ENCODE results near the gene NSMCE1.

NSMCE1 gene, protein sequence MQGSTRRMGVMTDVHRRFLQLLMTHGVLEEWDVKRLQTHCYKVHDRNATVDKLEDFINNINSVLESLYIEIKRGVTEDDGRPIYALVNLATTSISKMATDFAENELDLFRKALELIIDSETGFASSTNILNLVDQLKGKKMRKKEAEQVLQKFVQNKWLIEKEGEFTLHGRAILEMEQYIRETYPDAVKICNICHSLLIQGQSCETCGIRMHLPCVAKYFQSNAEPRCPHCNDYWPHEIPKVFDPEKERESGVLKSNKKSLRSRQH

DNA sequence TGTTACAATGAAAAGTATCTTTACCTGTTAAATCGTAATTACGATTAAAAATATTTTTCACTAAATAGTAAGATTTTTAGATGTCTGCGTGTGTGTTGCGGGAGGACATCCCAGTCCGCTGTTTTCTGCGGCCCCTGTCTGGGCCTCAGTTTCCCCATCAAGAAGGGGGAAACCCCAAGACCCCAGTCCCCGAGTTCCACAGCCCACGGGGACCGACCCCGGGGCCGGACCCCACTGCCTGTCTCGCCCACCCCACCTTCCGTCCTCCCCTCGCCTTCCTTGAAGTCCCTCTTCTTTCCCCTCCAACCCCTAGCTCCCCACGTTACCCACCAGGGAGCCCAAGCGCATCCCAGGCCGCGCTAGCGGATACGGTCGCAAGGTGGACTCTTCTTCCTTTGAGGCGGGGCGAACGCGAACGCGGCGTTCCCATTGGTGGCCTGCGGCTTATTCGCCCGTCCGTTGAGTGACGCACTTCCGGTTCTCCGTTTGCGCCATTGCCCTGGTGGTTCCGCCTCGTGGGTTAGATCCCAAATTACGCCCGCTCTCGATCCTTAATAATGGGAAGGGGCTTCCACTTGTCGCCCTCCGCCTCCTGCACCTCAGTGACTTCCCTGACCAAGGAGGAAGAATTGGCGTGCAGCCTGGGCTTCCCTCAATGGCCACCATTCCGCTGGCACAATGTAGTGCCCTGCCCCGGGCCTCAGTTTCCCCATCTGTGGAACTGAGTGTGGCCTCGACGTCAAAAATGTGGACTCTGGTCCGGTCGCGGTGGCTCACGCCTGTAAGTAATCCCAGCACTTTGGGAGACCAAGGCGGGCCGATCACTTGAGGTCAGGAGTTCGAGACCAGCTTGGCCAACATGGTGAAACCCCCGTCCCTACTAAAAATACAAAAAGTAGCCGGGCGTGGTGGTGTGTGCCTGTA is at the start of gene NSMCE1:
TSS of gene NSMCE1 (minus strand) at position 397 of the 924 bp plus-strand sequence. CDS start 11,202 bp downstream, outside the sequence.
- DNase-seq: peak; percentile 97 to 98

DNA sequence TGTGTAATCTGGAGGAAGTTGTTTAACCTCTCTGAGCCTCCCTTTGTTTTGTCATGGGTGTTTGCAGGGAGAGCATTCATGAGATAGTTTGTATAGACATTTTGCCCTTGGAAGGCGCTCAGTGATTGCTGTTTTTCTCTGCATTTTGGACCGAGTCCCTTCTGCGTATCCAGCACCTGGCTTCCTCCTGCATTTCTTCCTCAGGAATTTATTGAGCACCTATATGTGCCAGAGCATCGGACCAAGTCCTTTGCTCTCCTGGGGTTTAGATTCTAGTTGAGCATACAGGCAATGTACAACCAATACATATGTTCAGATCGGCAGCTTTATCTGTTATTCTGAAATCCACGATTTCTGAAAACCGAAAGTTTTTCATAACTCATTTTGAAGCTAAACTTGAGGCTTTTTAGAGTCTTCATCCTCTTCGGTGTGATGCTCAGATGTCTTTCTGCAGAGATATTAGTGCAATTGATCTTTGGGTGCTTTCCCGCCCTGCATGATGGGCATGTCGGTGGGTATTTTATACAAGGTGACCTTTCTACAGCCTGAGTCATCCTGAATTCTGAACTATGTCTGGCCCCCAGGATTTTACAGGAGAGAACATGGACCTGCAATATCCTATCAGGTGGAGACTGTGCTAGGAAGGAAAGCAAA is 49.3 kb upstream of the NSMCE1 start:
- no peak for DNase-seq

DNA sequence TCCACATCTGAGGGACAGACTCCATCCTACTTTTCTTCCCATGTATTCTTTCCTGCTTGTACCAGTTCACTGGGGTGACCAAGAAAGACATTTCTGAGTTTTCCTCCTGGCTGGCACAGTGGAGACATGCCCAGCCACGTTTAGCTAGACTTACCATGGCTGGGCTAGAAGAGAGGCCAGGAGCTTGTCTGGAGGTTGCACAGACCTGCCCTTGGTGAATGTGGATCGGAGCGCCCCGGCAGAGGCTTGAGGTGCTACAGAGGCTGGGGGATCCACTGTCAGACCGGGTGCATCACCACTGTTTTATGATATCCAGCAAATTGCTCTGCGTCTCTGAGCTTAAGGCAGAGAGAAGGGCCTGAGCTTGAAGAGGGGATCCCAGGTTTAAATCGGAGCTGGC is 48.7 kb upstream of the NSMCE1 start:
- no peak for DNase-seq

DNA sequence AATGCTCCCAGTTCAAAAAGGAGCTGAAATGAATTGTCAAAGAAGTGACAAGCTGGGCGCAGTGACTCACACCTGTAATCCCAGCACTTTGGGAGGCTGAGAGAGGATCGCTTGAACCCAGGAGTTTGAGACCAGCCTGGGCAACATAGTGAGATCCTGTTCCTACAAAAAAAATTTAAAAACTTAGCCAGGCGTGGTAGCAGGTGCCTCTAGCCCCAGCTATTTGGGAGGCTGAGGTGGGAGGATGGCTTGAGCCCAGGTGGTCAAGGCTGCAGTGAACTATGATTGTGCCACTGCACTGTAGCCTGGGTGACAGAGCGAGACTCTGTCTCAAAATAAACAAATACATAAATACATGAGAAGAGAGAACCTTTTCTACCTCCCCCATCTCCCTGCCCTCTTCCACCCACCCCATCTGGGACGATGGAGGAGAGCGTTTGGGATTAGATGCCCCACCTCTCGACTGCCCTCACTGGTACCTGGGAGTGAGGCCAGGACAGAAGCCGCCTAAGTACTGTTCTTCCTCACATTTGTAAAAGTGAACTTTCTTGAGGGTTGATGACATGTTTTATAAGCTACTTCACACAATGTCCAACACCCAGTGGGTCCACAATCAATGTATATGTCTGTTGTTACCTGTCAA is 47.6 kb upstream of the NSMCE1 start:
- no peak for DNase-seq

DNA sequence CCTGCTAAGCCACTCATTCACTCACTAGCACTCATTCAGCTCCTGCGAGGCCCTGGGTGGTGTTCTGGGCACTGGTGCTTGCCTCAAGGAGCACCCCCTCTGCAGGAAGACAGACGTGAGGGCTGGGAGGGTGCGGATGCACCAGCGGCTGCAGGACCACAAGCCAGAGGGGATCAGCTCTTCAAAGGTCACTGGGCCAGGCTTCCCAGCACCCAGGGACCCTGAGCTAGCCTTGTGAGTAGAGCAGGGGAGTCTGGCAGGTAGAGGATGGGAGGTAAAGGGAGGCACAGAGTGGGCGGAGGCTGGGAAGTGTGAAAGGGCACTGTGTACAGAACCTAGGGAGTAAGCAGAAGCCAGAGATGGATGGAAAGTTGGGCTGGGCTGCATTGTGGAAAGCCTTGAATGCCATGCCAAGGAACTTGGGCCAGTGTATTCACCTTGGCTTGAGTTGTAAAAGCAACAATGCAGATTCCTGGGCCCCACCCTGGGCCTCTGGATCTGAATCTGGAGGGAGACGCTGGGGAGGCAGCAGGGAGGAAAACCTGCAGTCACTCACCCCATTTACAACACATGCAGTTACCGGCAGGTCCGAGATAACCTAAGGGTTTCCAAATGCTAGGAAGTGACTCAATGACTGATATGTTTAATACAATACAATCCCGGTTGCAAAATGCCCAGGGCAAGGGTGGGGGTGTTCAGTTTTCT is 46.9 kb upstream of the NSMCE1 start:
- no peak for DNase-seq

DNA sequence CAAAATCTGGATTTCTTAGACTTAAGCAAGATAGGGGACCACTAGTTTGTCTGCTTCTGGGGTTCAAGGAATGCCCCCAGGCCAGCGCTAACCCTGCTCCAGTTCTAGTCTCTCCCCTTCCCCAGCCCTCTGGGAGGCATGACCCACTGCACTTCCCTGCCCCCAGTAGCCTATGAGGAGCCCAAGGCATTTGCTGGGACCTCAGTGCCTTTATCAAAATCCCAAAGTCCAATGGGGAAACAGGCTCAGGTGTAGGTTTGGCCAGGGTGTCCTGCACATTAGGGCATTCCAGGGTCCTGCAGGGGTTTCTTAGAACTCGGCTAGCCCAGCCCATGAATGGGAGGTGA is 46.4 kb upstream of the NSMCE1 start:
- DNase-seq: no peak

DNA sequence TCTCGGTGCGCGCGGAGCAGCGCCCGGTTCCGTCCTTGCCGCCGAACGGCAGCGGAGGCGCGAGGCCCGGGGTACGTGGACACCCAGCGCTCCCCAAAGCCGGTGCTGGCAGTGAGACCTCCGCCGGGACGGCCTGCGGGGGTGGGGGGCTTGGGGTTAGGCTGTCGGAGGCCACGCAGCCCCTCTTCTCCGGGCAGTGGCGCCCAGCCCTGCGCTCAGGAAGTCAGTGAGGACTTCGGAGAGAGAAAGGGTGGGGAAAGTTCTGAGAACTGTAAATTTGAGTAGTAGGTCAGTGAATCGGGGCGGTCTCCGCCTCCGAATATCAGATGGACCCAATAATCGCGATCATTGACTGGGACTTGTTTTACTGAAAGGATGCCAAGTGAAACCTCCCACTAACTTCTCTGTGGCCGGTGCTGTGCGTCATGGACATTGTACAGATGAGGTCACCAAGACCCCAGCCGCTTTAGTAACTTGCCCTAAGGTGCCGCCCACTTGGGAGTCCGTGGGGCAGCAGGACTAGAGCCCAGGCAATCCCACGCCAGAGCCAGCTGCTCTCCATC is 45.7 kb upstream of the NSMCE1 start:
- no peak for DNase-seq

DNA sequence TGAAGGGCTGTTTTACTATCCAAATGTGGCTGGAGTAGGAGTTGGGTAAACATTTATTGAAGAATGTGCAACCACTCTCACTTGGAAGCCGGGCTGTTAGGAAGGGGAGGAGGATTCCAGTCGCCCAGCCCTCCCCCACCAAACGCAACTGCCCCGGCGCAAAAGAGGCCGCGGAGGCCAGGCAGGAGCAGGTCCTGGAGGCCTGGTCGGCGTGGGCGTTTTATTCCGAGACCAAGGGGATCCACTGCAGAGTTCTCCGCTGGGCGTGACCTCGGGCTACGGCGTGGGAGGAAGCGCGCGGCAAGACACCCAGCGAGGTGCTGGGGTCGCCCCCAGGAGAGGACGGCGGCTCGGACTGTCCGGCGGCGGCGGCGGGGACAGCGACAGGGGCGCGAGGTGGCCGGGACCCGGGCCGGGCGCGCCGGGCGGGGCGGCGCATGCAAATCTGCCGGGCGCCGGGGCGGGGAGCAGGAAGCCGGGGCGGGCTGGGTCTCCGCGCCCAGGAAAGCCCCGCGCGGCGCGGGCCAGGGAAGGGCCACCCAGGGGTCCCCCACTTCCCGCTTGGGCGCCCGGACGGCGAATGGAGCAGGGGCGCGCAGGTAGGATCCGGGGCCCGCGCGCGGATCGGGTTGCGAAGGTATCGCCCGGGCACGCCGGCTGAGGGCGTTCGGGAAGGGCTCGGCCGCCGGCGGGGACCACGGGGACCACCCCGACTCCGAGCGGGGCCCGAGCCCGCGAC is 45.0 kb upstream of the NSMCE1 start, which contains the start of gene IL4R:
TSS of gene IL4R (plus strand) at position 553 of the 739 bp plus-strand sequence. CDS start 26,230 bp downstream, outside the sequence.
- no peak for DNase-seq

DNA sequence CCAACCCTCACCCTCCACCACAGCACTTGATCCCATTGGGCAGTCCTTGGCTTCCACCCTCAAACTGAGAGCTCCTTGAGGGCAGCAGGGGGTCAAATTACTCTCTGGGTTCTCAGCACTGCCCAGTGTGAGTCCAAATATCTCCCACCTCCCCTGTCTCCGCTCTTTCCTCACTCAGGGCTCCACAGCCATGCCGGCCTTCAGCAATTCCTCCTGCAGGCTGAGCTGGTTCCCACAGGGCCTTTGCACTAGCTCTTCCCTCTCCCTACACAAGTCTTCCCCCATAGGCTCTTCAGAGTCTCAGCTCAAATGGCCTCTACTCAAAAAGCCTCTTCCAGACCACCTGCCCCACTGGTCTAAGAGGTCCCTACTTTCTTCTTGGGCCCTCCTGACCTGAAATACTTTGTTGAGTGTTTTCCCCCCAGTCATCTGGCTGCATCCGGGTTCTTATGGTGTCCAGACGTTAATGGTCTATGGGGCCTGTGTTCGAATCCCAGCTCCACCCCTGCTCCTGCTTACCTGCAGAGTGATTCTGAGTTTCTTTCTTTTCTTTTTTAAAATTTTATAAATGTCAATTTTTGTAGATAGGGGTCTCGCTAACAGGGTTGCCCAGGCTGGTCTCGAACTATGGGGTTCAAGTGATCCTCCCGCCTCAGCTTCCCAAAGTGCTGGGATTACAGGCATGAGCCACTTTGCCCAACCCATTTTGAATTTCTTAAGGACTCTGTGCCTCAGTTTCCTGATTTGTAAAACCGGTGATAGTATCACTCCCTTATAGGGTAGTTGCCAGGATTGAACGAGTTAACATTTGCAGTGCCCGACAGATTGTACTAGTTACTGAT is 44.2 kb upstream of the NSMCE1 start:
- no peak for DNase-seq

DNA sequence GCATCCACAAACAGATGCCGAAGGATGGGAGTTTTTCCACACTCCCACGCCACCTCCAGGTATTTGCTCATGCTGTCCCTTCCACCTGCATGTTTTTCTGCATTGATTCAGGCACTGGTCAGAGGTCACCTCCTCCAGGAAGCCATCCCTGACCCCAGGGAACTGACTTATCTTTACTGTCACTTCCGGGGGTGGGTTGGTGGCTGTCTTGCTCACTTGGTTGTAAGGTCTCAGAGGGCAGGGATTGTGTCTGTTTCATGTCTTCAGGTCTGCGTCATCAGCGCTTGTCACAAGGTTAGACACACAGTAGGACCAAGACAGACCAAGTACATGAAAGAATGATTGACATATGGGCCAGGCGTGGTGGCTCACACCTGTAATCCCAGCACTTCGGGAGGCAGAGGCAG is 43.3 kb upstream of the NSMCE1 start:
- DNase-seq: no peak

DNA sequence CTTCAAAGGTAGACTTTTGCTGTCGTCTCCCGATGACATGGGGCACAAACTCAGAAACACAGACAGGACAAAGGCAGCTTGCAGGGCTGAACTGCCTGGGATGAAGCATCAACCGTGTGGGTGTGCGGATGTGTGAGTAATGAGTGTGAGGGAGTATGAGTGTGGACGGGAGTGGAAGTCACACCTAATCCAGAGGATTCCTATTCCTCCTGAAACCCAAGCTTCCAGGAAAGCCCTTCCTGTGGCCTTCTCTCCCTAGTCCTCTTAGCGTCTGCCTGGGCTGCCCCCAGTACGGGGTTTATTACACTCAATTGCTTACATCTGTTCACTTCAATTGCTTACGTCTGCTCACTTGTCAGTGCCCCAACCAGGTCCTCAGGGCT is 42.9 kb upstream of the NSMCE1 start:
- no peak for DNase-seq

DNA sequence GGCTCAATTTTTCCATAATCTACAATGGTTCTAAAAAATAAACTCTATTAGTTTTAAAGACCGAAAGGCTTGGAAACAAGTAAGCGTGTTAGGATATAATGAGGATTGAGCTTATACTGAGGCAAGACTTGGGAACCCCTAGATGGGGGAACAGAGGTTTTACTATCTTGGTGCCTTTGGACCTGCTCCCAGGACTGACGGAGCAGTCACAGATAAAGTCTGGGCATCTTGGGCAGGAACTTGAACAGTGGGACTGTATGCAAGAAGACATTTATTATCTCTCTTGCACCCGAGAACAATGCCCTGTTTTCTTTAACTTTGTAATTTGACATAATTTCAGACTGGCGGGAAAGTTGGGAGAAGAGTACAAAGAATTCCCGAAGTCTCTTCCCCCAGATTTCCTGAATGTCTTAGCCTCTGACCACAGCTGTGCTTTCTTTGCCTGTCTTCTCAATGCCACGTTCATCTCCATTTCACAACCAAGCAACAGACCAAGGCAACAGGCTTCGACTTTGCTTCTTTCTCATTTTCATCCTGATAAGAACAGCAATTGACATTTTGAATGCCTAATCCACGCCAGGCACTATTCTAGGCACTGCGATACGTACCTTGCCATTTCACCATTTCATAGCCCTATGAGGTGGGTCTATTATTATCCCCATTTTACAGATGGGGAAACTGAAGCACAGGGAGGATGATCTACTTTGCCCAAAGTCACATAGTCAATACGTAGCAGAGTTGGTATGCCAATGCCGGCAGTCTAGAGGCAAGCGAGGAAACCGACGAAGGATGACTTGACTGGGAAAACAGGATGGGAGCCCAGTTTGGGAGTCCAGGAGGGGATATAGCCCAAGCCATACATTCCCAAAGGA is 42.2 kb upstream of the NSMCE1 start:
- no peak for DNase-seq

DNA sequence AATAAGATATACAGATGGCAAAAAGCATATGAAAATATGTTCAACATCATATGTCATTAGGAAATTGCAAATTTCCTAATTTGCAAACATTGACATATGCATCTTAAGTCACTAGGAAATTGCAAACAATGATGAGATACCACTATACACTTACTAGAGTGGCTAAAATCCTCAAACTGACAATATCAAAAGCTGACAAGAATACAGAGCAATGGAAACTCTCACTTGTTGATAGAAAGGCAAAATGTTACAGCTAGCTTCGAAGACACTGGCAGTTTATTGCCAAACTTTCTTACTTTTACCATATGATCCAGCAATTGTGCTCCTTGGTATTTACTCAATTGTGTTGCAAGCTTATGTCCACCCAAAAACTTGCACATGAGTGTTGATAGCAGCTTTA is 40.2 kb upstream of the NSMCE1 start:
- DNase-seq: no peak

DNA sequence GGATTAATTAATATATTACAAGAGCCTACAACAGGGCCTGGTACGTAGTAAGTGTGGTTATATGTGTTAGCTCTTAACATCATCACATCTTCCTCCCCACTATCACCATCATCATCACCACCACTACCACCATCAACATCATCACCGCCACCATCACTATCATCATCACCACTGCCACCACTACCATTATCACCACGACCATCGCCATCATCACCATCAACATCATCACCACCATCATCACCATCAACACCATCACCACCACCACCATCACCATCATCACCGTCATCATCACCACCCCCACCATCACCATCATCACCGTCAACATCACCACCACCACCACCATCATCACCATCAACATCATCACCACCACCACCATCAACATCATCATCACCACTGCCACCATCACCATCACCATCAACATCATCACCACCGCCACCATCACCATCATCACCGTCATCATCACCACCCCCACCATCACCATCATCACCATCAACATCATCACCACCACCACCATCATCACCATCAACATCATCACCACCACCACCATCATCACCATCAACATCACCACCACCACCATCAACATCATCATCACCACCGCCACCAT is 37.4 kb upstream of the NSMCE1 start:
- DNase-seq: no peak

DNA sequence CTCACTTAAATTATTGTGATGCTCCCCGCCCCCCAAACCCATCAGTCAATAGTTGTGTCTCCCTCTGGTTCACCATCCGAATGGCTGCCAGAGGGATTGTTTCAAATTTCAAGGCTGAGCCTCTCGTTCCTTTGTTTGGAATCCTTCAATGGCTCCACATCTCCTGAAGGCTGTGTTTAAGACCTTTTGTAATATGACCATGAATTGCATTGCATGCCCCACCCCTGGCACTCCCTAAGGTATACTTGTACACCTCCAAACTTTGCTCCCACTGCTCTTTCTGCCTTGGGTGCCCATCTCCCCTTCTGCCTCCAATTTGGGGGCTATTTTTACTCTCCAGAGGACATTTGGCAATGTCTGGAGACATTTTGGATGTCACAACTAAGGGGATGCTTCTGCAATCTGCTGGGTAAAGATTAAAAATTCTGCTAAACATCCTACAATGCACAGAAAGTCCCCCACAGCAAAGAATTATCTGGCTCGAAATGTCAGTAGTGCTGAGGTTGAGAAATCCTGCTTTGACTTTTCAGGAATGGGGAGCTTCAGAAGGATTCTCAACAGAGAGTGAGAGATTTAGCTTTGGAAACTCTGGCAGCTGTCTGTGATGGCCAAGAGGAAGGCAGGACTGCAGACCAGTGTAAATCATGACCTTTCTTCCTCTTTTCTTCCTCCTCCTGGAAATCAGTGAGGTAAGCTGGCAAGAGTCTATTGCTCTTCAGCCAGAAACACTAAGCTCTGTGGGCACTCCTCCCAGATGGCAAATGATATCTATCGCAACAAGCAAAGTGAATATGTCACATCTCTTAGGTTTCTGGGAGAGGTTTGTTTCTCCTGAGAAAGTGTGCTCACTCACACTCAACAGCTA is 36.5 kb upstream of the NSMCE1 start:
- no peak for DNase-seq

DNA sequence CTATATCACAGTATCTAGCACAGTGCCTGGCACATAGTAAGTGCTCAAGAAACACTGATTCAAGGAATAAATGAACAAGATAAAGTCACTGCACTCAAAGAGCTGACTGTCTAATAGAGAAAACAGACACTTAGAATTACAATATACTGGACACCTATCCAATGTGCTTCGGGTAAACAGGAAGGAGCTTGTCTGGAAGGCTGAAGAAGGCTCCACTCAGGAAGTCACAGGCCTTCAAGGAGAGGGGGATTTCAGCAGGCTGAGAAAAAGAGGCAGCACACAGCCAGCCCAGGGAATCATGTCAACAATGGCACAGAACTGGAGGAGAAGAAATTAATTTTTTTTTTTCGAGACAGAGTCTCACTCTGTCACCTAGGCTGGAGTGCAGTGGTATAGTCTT is 35.5 kb upstream of the NSMCE1 start:
- DNase-seq: no peak

DNA sequence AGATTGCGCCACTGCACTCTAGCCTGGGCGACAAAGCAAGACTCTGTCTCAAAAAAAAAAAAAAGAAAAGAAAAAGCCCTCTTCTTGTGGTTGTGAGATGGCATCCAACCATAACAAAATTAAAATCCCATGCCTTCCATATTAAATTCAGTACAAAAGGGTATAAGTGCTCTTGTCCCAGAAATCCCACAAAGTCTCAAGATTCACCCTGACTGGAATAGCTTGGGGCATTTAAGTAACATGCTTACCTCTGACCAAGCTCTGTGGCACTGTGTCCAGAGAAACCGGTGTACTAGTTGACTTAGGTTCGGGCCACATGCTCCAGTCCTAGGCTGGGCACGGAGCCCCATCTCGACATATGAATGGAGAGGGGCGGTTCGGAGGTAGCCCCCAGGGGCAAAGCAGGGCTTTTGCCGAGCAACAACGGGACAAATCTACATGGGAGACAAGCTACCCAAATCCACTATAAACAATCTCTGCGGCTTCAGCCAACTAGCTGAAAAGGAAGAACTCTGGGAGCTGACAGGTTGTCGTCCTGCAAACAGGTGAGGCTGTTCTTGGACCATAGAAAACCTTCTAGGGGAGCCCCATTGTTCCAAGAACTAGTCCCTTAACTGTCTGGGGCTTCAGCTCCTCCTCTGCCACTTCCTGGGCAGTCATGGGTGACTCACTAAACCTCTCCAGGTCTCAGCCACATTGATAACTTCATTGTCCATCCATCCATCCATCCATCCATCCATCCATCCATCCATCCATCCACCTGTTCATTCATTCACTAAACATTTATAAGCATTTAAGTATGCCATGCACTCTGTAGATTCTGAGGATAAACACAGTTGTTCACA is 34.9 kb upstream of the NSMCE1 start:
- DNase-seq: no peak

Measured in SHP77 (cell line).